OCI-LY3 (cell line): Measurements from ENCODE around the gene MYO15A.

Source experiments
- CTCF ChIP-seq: fragments of 200-600, 300-600 bp; sonication (generic); IDR thresholded peaks from 2 replicates; pipeline ENCODE4 v1.5.1; 2014; ENCODE audit warnings: antibody characterized with exemption, low read length, low read depth
- EZH2phosphoT487 ChIP-seq: fragments of 200-600 bp; shearing (Covaris generic); IDR thresholded peaks from 2 replicates; pipeline ENCODE4 v1.6.1; 2018; ENCODE audit warnings: antibody characterized with exemption, mixed run types, low read depth

GRCh38 chr17:18194394-18194793 is 85.8 kb downstream of the MYO15A start:
- TF ChIP-seq CTCF: no peak
- TF ChIP-seq EZH2phosphoT487: no peak
